Suprapubic skin (tissue), 4 donors: ENCODE results near the gene PNCK. TPM values are rescaled to one million over a fixed set of nuclear protein-coding genes. Genes with fewer than 3 reads are reported as not detected.
A peak's percentile ranks its signal among the peaks of the same experiment; 100 is the strongest.

Experiments used
- DNase-seq, 2 donors: peaks; one replicate each; pipeline ENCODE4 v3.0.0-alpha.2; 2019; ENCODE audit warnings: low spot score in 2 of 2
- H3K27ac ChIP-seq: fragments of 200-600 bp; sonication (generic); one replicate; pipeline ENCODE4 v1.5.1; 2019
- H3K27me3 ChIP-seq: fragments of 200-600 bp; sonication (generic); one replicate; pipeline ENCODE4 v1.5.1; 2019
- H3K36me3 ChIP-seq: fragments of 200-600 bp; sonication (generic); one replicate; pipeline ENCODE4 v1.5.1; 2019
- H3K4me1 ChIP-seq: fragments of 200-600 bp; sonication (generic); one replicate; pipeline ENCODE4 v1.5.1; 2019
- H3K4me3 ChIP-seq: fragments of 200-600 bp; sonication (generic); one replicate; pipeline ENCODE4 v1.5.1; 2019; ENCODE audit warnings: mild to moderate bottlenecking
- H3K9me3 ChIP-seq: fragments of 200-600 bp; sonication (generic); one replicate; pipeline ENCODE4 v1.5.1; 2019
- CTCF ChIP-seq, 2 donors: fragments of 200-600 bp in 1 of 2; fragments of 450-650 bp in 1 of 2; sonication (generic) in 1 of 2; IDR thresholded peaks; one replicate each; pipeline ENCODE4 v1.5.1; 2016 to 2019; ENCODE audit warnings: antibody characterized with exemption in 2 of 2, mild to moderate bottlenecking in 1 of 2, moderate library complexity in 1 of 2
- EP300 ChIP-seq: sonication (generic); formaldehyde crosslinking; IDR thresholded peaks from one replicate; pipeline ENCODE4 v1.6.1; 2017; ENCODE audit warnings: antibody characterized with exemption
- POLR2A ChIP-seq, 2 donors: fragments of 450-650 bp; IDR thresholded peaks; one replicate each; pipeline ENCODE4 v1.6.1; 2017; ENCODE audit warnings: antibody characterized with exemption in 2 of 2, mild to moderate bottlenecking in 2 of 2, moderate library complexity in 2 of 2
- POLR2AphosphoS5 ChIP-seq, 3 donors: sonication (generic); formaldehyde crosslinking; IDR thresholded peaks; one replicate each; pipeline ENCODE4 v1.6.1; 2017; ENCODE audit warnings: antibody characterized with exemption in 3 of 3
- WGBS: methylation state at CpG from one replicate; pipeline ENCODE4 v1.1.5; 2018; 5-methylcytosine and 5-hydroxymethylcytosine counted together
- total RNA-seq, 4 donors: library from RNA; depleted of rRNA; stranded (reverse); fragments of >200 nt; gene quantifications; one replicate each; pipeline ENCODE4 v1.1.0, GENCODE V29; 2016

The PNCK gene
- total RNA-seq, 4 donors from 2014 or later: 1.2 to 1.8 (median 1.4) TPM

GRCh38 chrX:153650959-153651358 is 22.7 kb downstream of the PNCK start:
- Histone ChIP-seq H3K9me3 (no peaks in the 10 kb centered on the region), H3K4me1 (peaks cover 11% of the 10 kb centered on the region), H3K27ac (no peak overlapping the region), H3K4me3 (no peak overlapping the region), H3K27me3 (peaks cover 42% of the 10 kb centered on the region), H3K36me3 (no peaks in the 10 kb centered on the region)
- TF ChIP-seq POLR2AphosphoS5 (IDR thresholded peaks at IDR 0.05) (no peak), EP300 (no peak), POLR2A (IDR thresholded peaks at IDR 0.05) (no peak), CTCF (IDR thresholded peaks at IDR 0.05) (no peak)
- 87% methylated on average over 11 of the region's 13 CpGs for WGBS
- DNase-seq: peak; percentile 20 to 38

- Histone ChIP-seq H3K9me3 (no peaks in the 10 kb centered on the region), H3K27me3 (peaks cover 50% of the 10 kb centered on the region), H3K4me3 (no peak overlapping the region), H3K36me3 (no peaks in the 10 kb centered on the region), H3K27ac (no peak overlapping the region), H3K4me1 (peaks cover 11% of the 10 kb centered on the region)
- DNase-seq: peak; percentile 35 to 44
- 79% methylated on average over 6 of the region's 41 CpGs for WGBS
- no peak for TF ChIP-seq EP300
- no peak for TF ChIP-seq CTCF (IDR thresholded peaks at IDR 0.05)
- TF ChIP-seq POLR2A (IDR thresholded peaks at IDR 0.05): no peak
- TF ChIP-seq POLR2AphosphoS5 (IDR thresholded peaks at IDR 0.05): no peak
Measured at GRCh38 chrX:153649915-153650782, 23.5 kb downstream of the PNCK start.

GRCh38 chrX:153649178-153649914 is 24.3 kb downstream of the PNCK start:
- WGBS: 88% methylated on average over 8 of the region's 26 CpGs
- no peaks in the 10 kb centered on the region for H3K9me3 ChIP-seq
- no peak overlapping the region for H3K27ac ChIP-seq
- TF ChIP-seq CTCF (IDR thresholded peaks at IDR 0.05): peak in 1 of 2 donors; percentile 6
- TF ChIP-seq POLR2AphosphoS5 (IDR thresholded peaks at IDR 0.05): no peak
- peaks cover 58% of the 10 kb centered on the region for H3K27me3 ChIP-seq
- peaks cover 14% of the 10 kb centered on the region for H3K4me1 ChIP-seq
- peak; percentile 26 to 55 for DNase-seq
- no peaks in the 10 kb centered on the region for H3K36me3 ChIP-seq
- H3K4me3 ChIP-seq: no peak overlapping the region

- no peak for TF ChIP-seq CTCF (IDR thresholded peaks at IDR 0.05)
- TF ChIP-seq EP300: no peak
- no peak for TF ChIP-seq POLR2AphosphoS5 (IDR thresholded peaks at IDR 0.05)
- no peak for TF ChIP-seq POLR2A (IDR thresholded peaks at IDR 0.05)
- no peak overlapping the region for H3K4me3 ChIP-seq
- DNase-seq: peak in 1 of 2 donors; percentile 40
- H3K4me1 ChIP-seq: peaks cover 19% of the 10 kb centered on the region
- no peak overlapping the region for H3K27ac ChIP-seq
- H3K36me3 ChIP-seq: no peaks in the 10 kb centered on the region
- 81% methylated on average over 14 of the region's 17 CpGs for WGBS
- peaks cover 62% of the 10 kb centered on the region for H3K27me3 ChIP-seq
- H3K9me3 ChIP-seq: no peaks in the 10 kb centered on the region
Measured at GRCh38 chrX:153648358-153649177, 25.0 kb downstream of the PNCK start.
